ENCODE data around the gene SREBF1.

Gene SREBF1

GRCh38 chr17:17839791-17840707 lies 3.3 kb upstream of the SREBF1 start:
- DNase-seq, result peak; percentile 87

DNA sequence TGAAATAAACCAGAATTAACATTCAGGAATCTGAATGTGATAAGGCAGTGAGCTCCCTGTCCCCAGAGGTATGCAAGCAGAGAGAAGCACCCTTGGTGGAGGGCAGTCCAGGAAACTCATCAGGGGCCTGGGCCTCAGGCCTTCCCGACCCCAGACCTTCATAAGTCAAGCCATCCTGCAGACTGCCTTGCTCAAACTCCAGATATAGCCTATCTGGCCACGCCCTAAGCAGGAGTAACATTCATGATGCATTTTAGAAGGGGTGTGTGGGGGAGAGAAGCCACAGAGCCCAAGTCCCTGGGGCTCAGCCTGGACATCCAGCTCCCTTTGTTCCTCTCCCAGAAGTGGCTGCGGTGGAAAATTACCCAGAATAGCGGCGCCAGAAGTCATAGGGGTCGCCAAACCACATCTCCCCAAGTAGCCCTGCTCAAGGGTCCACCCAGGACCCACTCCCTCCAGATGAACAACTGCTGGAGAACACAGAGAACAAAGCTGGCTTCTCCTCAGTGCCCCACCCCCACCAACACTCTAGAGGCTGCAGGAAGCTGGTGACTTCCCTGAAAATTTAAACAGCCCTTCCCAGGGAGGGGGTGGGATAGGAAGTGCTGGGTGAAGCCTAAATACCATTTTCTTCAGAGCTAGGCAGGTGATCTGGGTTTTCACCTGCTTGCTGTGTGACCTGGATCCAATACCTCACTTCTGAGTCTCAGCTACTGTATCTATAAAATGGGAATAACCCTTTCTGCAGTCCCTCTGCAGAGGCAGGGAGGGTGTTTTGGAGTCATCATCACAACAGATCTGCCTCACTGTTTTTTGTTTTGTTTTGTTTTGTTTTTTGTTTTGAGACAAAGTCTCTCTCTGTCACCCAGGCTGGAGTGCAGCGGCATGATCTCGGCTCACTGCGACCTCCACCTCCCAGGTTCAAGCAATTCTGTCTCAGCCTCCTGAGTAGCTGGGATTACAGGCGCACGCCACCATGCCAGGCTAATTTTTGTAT lies 1.5 kb upstream of the SREBF1 start:
- no peak for DNase-seq

- no peak for DNase-seq
These were observed 615 bp upstream of the SREBF1 start for GRCh38 chr17:17837380-17837821.

DNA sequence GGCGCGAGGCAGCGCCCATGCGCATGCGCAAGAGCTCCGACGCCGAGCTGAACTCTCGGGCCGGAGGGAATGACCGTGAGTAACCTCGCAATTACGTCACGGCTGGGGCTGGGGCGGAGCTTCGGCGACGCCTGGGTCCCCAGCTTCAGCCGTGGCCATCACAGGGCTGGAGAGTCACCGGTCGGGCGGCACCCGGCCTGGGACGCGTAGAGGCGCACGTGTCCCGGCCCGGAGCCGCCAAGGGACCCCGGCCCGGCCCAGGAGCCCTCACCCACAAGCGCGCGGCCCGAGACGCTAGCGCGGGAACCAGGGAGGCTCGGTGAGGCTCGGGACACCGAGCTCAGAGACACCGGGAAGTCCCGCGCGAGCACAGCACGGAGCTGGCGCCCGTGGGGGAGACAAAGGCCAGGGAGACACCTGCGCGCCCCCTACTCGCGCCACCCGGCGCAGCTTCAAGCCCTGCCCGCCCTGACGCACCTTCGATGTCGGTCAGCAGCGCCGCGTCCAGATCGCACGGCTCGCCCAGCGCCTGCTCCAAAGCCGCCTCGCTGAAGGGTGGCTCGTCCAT lies 452 bp downstream of the SREBF1 start:
- DNase-seq, result peak; percentile 98

DNA sequence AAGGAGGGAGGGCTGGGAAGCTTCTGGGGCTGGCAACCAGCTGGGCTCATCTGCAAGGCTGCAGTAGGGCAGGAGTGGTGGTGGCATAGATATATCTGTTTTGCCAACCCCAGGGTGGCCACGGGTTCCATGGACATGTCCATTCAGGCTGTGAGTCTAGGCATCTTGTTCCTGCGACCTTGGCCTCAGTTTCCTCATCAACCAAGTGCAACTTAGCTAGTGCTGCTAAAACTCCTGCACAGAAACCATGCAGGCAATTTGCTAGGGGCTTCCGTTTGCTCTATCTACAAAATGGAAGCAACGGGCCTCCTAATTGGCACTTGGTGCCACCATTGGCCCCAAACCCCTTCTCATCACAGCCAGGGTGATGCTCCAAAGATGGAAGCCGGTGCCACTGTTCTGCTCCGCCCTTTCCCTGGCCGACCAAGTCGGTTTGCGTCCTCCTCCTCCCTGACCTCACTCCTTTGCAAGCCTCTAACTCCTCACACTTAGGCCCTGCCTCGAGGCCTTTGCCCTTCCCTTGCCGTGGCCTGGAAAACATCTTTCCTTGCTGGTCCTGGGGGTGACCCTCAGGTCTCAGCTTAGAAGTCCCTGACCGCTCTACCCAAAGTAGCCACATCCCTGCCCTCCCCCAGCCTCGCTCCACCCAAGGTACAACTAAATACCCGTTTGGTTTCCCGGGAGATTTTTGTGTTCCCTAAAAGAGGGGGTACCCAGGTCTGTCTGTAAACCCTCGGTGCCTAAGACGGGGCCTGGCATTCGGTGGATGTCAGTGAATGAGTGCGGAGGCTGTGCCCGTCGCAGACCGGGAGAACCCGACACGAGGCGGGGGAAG lies 1.2 kb downstream of the SREBF1 start:
- no peak for DNase-seq

GRCh38 chr17:17834974-17835373 lies 1.8 kb downstream of the SREBF1 start:
- no peak for DNase-seq

DNA sequence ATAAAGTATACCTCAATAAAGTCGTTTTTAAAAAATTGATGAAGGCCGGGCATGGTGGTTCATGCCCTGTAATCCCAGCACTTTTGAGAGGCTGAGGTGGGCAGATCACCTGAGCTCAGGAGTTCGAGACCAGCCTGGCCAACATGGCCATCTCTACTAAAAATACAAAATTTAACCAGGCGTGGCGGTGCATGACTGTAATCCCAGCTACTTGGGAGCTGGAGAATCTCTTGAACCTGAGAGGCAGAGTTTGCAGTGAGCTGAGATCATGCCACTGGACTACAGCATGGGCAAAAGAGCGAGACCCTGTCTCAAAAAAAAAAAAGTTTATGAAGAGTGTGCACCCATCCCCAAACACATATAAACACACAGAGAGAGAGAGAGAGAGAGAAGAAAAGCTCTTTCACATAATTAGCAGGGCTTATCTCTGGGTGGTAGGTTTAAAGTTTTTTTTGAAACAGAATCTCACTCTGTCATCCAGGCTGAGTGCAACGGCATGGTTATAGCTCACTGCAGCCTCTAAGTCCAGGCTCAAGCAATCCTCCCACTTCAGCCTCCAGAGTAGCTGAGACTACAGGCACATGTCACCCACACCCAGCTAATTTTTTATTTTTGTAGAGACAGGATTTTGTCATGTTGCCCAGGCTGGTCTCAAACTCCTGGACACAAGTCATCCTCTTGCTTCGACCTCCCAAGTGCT lies 3.0 kb downstream of the SREBF1 start:
- DNase-seq, result no peak

DNA sequence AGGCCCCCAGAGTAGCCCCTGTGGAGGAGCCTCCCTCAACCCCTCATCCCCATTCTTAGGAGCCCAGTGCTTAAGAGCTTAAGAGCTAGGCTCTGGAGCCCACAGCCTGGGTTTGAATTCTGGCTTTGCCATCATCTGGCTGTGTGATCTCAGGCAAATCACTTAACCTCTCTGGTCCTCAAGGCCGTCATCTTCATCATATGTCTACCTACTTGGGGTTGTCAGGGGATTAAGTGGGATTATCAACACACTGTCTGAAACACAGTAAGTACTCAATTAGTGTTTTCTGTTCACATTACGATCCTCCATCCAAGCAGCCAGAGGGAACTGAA lies 4.8 kb downstream of the SREBF1 start:
- no peak for DNase-seq

DNA sequence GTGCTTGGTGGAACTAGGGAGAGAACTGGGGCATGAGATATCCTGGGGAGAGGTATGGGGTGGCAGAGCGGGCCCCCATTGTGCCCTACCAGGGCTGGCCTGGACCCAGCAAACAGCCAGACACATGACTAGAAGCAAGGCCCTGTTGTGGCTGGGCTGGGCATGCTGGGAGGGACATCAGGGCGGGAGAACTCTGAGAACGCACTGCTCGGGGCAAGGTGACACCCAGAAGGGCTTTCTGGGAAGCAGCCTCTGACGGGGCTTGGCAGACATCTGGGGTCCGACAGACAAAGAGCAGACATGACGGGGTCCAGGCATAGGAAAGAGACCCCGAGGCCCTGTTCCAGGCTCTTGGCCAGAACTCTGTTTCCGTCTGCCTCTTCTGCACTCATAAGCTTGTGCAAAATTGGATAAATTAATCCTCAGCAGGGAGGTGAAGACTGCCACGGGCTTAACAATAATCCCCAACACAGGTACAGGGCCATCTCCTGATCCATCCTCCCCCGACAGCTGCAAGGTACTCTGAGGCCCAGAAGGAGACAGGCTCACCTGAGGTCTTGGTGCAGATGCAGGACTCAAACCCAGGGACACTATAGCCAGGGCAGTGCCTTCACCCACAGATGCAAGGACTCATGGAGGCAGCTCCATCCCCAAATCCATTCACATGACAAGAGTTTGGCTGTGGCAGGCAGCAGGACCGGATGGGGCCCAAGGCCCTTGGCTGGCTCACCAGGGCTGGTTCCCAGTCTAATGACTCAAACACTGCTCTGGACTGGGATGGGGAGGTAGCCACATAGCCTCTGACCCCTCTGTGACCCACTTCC lies 5.4 kb downstream of the SREBF1 start:
- no peak for DNase-seq

DNA sequence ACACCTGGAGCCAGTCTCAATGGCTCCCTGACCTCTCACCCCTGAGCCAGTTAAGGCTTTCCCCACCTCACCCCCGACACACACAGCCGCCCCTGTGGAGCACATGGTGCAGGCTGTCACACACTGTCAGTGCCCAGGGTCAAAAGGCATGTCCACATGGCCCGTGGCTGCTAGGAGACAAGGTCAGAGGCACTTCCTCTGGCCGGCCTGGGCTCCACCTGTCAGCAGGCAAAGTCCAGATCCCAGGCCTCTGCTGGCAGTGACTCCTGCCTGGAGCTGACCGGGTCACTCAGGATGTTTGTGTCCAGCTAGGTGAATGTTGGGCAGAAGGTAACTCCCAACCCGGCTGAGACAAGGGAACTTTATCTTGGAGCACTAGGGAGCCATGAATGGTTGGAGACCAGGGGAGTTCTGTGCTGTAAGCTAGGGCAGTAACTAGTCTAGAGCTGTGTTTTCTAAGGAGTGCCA lies 6.0 kb downstream of the SREBF1 start:
- DNase-seq, result no peak

DNA sequence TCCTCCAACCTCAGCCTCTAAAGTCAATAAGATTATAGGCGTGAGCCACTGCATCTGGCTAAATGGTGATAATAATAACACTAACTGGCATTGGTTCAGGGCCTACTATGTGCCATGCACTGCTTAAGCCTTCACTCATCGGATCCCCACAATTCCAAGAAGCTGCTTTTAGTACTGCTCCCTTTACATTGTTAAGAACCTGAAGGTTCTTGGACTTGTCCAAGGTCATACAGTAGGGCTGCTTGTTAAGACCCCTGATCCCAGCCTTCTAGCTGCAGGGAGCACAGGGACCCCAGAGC lies 6.6 kb downstream of the SREBF1 start:
- no peak for DNase-seq

GRCh38 chr17:17827826-17828621 lies 8.8 kb downstream of the SREBF1 start:
- DNase-seq, result no peak

GRCh38 chr17:17826942-17827785 lies 9.6 kb downstream of the SREBF1 start:
- no peak for DNase-seq

DNA sequence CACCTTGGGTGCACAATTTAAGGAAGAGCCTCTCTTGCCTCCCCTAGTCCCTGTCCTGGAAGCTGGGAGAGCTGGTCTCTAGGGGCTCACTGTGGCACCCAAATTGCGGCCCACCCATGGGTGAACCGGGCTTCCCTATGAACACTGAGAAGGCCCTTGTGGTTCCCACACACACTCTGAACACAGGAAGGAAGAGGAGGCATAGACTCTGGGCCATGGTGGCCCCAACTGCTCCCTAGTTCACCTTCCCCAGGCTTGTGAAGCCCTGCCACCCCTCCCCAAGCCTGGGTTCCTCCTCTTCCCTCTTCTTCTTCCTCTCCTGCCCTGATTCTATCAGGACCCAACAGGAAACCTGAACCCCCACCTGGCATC lies 10.5 kb downstream of the SREBF1 start:
- peak; percentile 23 for DNase-seq

DNA sequence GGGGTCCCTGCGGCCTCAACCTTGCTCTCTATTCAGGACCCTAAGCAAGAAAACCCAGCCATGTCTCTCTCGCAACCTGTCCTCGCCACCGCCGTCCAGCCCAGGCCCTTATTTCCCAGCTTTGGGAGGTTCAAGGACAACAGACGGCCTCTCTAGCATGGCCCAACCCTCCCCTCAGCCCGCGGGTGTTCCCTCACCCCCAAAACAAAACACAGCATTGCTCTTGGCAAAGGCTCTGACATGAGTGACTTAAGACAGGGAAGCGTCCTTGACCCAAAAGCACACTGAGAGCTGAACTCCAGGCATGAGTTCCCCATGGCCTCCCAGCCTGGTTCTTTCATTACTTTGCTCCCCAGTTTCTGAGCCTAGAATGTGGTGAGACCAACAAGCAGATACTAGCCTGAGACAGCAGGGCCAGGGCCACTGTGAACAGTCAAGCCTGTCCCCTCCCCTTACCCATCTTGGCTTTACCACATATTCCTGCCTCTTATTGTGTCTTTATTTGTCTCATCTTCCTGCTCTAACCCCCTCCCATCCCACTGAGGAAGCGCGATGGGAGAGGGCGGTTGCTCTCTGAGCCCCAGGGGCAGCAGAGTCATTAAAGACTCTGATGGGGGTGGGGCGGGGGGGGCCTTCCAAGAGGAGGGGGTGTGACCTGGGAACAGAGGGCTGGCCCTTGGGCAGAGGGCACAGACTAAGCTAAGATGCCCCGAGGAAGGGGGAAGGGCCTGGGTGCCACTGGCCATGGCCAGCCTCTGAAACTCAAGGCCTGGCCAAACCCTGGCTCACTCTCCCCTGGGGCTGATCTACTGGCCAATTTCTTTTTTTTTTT lies 11.8 kb downstream of the SREBF1 start:
- no peak for DNase-seq

DNA sequence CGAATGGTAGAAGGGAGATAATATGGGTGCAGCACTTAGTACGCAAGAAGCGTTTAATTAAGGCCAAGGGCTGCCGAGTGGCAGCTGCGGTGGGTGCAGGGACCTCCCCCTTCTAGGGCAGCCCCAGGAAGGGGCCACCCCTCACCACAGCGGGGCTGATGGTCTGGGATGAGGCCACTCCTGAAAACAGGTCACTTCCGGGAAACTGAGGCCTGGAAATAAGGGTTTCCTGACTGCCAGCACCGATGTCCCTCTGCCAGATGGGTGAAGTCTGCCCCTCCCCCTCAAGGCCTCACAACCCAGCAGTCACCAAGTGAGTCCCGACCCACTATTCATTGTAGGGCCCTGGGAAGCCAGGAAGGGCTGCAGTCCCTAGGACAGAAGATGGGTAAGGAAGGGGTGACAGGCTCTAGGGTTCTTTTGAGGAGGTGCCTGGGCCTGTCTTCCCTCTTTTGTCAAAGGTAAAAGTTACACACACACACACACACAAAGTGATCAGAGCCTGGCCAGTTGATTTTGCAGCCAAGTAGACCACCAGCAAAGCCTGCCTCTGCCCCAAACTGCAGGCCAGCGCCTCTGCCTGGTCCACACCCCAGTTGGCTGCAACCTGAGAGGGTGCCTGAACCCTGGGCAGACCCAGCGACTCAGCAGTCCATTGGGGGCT lies 12.5 kb downstream of the SREBF1 start:
- no peak for DNase-seq

- peak; percentile 84 for DNase-seq
These were observed 13.2 kb downstream of the SREBF1 start for GRCh38 chr17:17823433-17824118.

All from CD4-positive, alpha-beta T cell treated with Interleukin-6 for 4 hours (primary cell).